Activated CD4-positive, alpha-beta T cell treated with anti-CD3 and anti-CD28 coated beads for 36 hours (primary cell): ENCODE data around the gene TTC7B. TPM values are rescaled to one million over a fixed set of nuclear protein-coding genes. Genes with fewer than 3 reads are reported as not detected.
A peak's percentile ranks its signal among the peaks of the same experiment; 100 is the strongest.
"Not testable (repeated sequence)": the region's sequence is repeated elsewhere in the genome, so short reads cannot be mapped to it uniquely, and the experiment has no call there.

Experiments
- ATAC-seq: fragments of 200-7000 bp; cut with Tn5 transposase; one replicate; pipeline ENCODE4 v1.10.0; 2021; ENCODE audit warnings: mild to moderate bottlenecking, moderate library complexity
- CTCF ChIA-PET: fragments of 350-600 bp; sonication (Branson Sonifier 250); formaldehyde crosslinking; loops from one replicate; lab custom pipeline; 2021; ENCODE audit warnings: antibody characterized with exemption; lab: Charles Lee
- POLR2A ChIA-PET: fragments of 350-600 bp; sonication (Branson Sonifier 250); formaldehyde crosslinking; loops from one replicate; lab custom pipeline; 2021; ENCODE audit warnings: antibody characterized with exemption, inconsistent platforms; lab: Charles Lee
- DNase-seq: peaks from one replicate; pipeline ENCODE4 v3.0.0-alpha.2; 2020
- H3K27ac Mint-ChIP-seq: one replicate; pipeline ENCODE4 v1.8.0; 2021; ENCODE audit warnings: mixed read lengths
- H3K27me3 Mint-ChIP-seq: one replicate; pipeline ENCODE4 v1.8.0; 2021; ENCODE audit warnings: mixed read lengths
- H3K36me3 Mint-ChIP-seq: one replicate; pipeline ENCODE4 v1.8.0; 2021; ENCODE audit warnings: low read depth, mixed read lengths
- H3K4me1 Mint-ChIP-seq: one replicate; pipeline ENCODE4 v1.8.0; 2021; ENCODE audit warnings: mixed read lengths
- H3K4me3 Mint-ChIP-seq: one replicate; pipeline ENCODE4 v1.8.0; 2021; ENCODE audit warnings: mild to moderate bottlenecking, moderate library complexity, mixed read lengths
- H3K9me3 Mint-ChIP-seq: one replicate; pipeline ENCODE4 v1.8.0; 2021; ENCODE audit warnings: low read depth, mixed read lengths
- intact Hi-C, 2 experiments: fragments of 100-400 bp; cut with DNase I in 1 of 2; cut with micrococcal nuclease in 1 of 2; formaldehyde crosslinking; loops; one replicate each; pipeline versions ENCODE4 v1.14.2 to v1.15.1; 2022 to 2024; cut with DNase I, micrococcal nuclease
- total RNA-seq, 2 experiments: library from RNA; stranded (reverse); gene quantifications; one replicate each; pipeline ENCODE4 v1.2.3, GENCODE V29; 2021

Gene TTC7B
- total RNA-seq, 2 experiments from 2014 or later = 5.8 to 8.2 TPM

DNA sequence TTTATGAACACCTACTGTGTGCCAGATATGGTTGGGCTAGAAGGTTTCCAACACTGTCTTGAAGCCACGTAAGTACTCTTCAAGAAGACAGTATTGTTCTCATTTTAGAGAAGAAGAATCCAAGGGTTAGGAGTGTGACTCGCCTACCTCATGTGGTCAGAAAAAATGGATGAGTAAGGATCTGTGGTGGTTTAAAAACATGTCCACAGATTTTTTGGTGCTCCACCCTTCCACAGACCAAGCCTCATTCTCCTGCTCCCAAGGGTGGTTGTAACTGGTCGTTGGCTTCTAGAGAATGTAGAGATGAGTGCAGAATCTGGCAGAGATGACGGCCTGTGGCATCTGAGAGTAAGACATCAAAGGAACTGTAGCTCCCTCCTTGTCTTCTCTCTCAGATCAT lies 30.3 kb upstream of the TTC7B start:
- DNase-seq (no peak), ATAC-seq (no peak)
- no peaks in the 10 kb centered on the region for H3K27me3 Mint-ChIP-seq
- no peak overlapping the region for H3K27ac Mint-ChIP-seq
- ChIA-PET POLR2A (no interaction called here), CTCF (interaction anchor here (0.7 to 0.9 kb wide), 2 partner anchors 98 to 365 kb away, joined by 3 read pairs; no protein-coding TSS in a partner anchor)
- no peaks in the 10 kb centered on the region for H3K36me3 Mint-ChIP-seq
- H3K9me3 Mint-ChIP-seq = no peaks in the 10 kb centered on the region
- intact Hi-C loops = no loop called here
- H3K4me3 Mint-ChIP-seq = no peak overlapping the region
- H3K4me1 Mint-ChIP-seq = peaks cover 5% of the 10 kb centered on the region

DNA sequence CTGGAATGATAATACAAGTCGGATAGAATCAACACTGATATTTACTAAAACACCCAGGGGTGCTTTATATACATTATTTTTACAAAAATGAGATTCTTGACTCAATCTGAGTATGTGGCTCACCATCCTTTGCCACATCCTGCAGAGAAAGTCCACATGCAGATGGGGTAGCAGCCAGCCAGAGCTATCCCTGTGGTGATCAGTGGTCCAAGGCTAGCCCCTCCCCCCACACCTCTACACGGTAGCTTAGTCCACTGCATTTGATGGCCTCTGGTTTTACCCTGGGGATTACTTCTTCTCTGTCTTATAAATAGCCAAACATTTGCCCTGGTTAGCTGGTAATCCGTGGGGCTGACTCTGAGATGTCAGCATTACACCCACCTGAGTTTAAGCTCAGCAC lies 28.1 kb upstream of the TTC7B start:
- CTCF ChIA-PET = no interaction called here
- Mint-ChIP-seq H3K27ac (no peak overlapping the region), H3K27me3 (no peaks in the 10 kb centered on the region), H3K4me1 (peaks cover 5% of the 10 kb centered on the region), H3K4me3 (no peak overlapping the region), H3K36me3 (no peaks in the 10 kb centered on the region), H3K9me3 (no peaks in the 10 kb centered on the region)
- intact Hi-C loops = no loop called here
- DNase-seq (no peak), ATAC-seq (no peak)
- POLR2A ChIA-PET = no interaction called here

DNA sequence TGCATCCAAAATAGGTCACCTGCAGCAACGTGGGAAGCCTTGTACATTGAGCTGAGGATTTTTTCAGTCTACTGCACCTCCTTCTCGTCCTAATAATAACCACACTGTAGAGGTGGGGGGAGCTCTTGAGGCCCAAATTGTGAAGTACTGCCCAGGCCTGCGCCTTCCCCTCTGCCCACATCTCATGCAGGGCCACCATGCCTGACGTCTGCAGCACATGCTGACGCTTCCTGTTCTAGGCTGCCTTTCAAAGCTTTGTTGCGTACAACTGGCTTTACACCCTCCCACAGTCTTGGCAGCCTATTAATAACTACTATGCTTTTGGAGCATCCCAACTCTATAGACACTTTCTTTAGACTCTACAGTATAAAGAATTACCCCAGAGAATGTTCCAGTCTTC lies 26.5 kb upstream of the TTC7B start:
- ATAC-seq (no peak), DNase-seq (no peak)
- CTCF ChIA-PET = interaction anchor here (1.5 kb wide), 1 partner anchor 83 kb away, joined by 5 read pairs; no protein-coding TSS in a partner anchor
- H3K27me3 Mint-ChIP-seq = no peaks in the 10 kb centered on the region
- H3K27ac Mint-ChIP-seq = no peak overlapping the region
- POLR2A ChIA-PET = no interaction called here
- intact Hi-C loops = no loop called here
- H3K4me3 Mint-ChIP-seq = no peak overlapping the region
- no peaks in the 10 kb centered on the region for H3K9me3 Mint-ChIP-seq
- H3K4me1 Mint-ChIP-seq = peaks cover 5% of the 10 kb centered on the region
- H3K36me3 Mint-ChIP-seq = no peaks in the 10 kb centered on the region

DNA sequence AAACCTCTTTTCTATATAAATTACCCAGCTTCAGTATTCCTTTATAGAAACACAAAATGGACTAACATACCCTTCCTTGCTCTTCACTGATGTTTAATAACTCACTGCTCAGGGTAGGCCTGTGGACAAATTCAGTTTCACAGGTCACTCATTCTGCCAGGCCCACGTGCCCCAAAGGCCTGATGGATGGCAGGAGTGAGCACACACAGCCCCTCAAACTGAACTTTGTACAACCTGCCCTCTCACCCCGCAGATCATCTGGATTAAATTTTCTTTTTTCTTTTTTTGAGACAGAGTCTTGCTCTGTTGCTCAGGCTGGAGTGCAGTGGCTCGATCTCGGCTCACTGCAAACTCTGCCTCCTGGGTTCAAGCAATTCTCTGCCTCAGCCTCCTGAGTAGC lies 24.4 kb upstream of the TTC7B start:
- ATAC-seq, intact Hi-C loops, H3K36me3 Mint-ChIP-seq, DNase-seq, H3K27me3 Mint-ChIP-seq, POLR2A ChIA-PET, CTCF ChIA-PET, H3K27ac Mint-ChIP-seq, H3K4me3 Mint-ChIP-seq, H3K9me3 Mint-ChIP-seq: not testable (repeated sequence)
- H3K4me1 Mint-ChIP-seq = peaks cover 16% of the 10 kb centered on the region

DNA sequence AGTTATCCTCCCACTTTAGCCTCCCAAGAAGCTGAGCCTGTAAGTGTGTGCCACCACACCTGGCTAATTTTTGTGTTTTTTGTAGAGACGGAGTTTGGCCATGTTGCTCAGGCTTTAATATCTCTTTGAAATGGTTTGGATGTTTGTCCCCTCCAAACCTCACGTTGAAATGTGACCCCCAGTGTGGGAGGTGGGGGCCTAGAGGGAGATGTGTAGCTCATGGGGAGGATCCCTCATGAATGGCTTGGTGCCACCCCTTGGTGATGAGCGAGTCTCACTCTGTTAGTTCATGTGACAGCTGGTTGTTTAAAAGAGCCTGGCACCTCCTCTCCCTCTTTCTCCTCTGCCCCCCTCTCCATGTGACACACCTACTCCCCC lies 23.6 kb upstream of the TTC7B start:
- intact Hi-C loops = no loop called here
- Mint-ChIP-seq H3K27me3 (no peaks in the 10 kb centered on the region), H3K9me3 (no peaks in the 10 kb centered on the region), H3K36me3 (no peaks in the 10 kb centered on the region), H3K4me3 (no peak overlapping the region), H3K27ac (no peak overlapping the region), H3K4me1 (peaks cover 18% of the 10 kb centered on the region)
- DNase-seq (no peak), ATAC-seq (no peak)
- POLR2A ChIA-PET = no interaction called here
- CTCF ChIA-PET = no interaction called here

DNA sequence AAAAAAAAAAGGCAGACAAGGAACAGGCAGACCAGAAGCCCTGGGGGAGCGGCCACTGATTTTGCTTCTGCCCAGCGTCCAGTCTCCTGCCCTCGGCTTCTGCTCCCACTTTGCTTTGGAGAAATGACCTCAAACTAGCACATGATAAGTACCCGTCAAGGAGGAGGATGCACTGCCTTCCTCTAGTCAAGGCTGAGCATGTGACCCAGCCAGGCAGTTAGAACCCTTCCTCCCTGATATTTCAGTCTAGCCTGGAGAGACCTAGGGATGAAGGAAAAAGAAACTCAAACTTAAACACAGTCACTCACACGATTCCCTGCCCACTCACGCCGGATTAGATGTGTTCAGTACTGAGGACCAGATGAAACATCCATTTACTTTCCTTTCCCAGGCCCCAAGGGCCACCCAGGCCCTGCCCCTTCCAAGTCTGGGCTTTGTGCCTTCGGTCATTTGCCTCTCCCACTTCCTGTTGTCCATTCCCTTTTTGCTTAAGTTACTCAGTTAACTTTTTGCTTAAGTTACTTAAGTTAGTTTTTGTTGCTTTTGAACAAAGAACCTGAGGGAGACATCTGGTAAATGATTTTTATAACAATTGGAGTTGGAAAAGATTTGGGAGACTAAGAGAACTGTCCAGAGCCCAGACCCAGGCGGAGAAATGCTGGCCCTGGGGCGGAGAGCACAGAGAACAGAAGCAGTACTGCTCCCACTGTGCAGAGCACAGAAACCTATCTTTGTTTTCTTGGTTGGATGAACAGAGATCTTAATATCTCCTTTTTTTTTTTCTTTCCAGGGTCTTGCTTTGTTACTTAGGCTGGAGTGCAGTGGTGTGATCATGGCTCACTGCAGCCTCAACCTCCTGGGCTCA lies 23.0 kb upstream of the TTC7B start:
- Mint-ChIP-seq H3K9me3 (no peaks in the 10 kb centered on the region), H3K4me1 (peaks cover 18% of the 10 kb centered on the region), H3K27ac (no peak overlapping the region), H3K36me3 (no peaks in the 10 kb centered on the region), H3K4me3 (no peak overlapping the region), H3K27me3 (no peaks in the 10 kb centered on the region)
- DNase-seq (no peak), ATAC-seq (no peak)
- ChIA-PET POLR2A (no interaction called here), CTCF (no interaction called here)
- intact Hi-C loops = no loop called here

DNA sequence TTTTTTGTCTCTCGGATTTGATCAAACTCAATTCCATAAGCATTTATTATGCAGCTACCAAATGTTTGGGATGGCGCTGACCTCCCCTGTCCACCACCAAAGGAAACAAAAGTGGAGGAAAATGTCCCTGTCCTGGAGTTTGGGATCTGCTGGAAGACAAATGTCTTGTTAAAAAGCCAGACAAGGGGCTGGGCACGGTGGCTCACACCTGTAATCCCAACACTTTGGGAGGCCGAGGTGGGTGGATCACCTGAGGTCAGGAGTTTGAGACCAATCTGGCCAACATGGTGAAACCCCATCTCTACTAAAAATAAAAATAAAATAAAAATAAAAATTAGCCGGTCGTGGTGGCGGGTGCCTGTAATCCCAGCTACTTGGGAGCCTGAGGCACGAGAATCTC lies 22.3 kb upstream of the TTC7B start:
- H3K9me3 Mint-ChIP-seq, H3K4me3 Mint-ChIP-seq, POLR2A ChIA-PET: not testable (repeated sequence)

DNA sequence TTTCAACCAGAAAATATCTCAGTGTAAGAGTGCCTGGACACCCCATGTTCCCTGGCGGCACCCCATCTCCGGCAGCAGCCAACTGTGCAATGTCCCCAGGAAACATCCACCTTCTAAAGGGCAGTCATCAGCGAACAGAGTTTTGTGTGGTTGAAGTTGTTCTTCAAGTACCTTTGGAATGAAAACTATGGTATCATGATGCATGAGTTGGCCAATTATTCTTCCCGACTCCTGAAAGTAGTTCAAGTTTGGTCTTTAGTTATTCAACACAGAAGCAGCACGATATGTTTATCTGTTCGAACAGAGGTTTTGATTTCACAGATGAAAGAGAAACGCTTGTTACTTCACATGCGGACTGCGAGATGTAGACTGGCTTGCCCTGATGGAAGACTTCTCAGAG lies 21.1 kb upstream of the TTC7B start:
- Mint-ChIP-seq H3K4me1 (peaks cover 14% of the 10 kb centered on the region), H3K4me3 (no peak overlapping the region), H3K27ac (no peak overlapping the region), H3K36me3 (no peaks in the 10 kb centered on the region), H3K9me3 (no peaks in the 10 kb centered on the region), H3K27me3 (no peaks in the 10 kb centered on the region)
- ChIA-PET POLR2A (no interaction called here), CTCF (no interaction called here)
- no peak for DNase-seq
- no peak for ATAC-seq
- intact Hi-C loops = no loop called here

More for the DNA sequence above, 22.3 kb upstream of the TTC7B start:
- intact Hi-C loops, DNase-seq, H3K27me3 Mint-ChIP-seq, CTCF ChIA-PET, H3K36me3 Mint-ChIP-seq, ATAC-seq, H3K27ac Mint-ChIP-seq: not testable (repeated sequence)
- H3K4me1 Mint-ChIP-seq = peaks cover 18% of the 10 kb centered on the region

DNA sequence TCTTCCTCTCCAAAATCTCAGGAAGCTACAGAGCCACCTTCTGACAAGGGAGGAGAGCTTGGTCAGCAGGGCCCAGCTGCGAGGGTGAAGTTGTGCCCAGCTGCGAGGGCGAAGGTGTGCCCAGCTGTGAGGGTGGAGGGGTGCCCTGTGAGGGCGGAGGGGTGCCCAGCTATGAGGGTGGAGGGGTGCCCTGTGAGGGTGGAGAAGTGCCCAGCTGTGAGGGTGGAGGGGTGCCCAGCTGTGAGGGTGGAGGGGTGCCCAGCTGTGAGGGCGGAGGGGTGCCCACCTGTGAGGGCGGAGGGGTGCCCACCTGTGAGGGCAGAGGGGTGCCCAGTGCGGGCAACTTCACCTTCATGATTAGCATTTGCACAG lies 20.4 kb upstream of the TTC7B start:
- intact Hi-C loops = no loop called here
- Mint-ChIP-seq H3K36me3 (no peaks in the 10 kb centered on the region), H3K4me1 (peaks cover 14% of the 10 kb centered on the region), H3K4me3 (no peak overlapping the region), H3K27ac (no peak overlapping the region), H3K27me3 (no peaks in the 10 kb centered on the region), H3K9me3 (no peaks in the 10 kb centered on the region)
- ATAC-seq = peak; percentile 23
- CTCF ChIA-PET = interaction anchor here (0.6 kb wide), 1 partner anchor 340 kb away, joined by 3 read pairs; no protein-coding TSS in a partner anchor
- POLR2A ChIA-PET = interaction anchor here (0.6 kb wide), 1 partner anchor 535 kb away, joined by 4 read pairs; no protein-coding TSS in a partner anchor
- no peak for DNase-seq

DNA sequence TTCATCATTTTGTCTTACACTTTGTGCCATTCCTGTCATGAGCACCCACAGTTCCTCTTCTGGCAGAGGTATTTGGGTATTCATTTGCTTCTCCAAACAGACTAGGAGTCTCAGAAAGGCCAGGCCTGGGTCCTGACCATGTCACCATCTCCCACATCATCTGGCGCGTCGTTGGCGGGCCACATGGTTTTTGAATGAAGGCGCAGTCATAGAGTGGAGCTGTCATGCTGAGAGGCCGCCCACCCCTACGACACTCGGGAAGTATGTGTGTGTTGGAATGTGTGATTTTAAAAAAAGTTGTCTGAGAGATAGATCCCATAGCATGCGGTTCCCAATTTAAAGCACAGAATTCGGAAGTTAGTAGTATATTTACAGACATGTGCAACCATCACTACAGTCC lies 15.6 kb upstream of the TTC7B start:
- Mint-ChIP-seq H3K36me3 (no peaks in the 10 kb centered on the region), H3K27ac (no peak overlapping the region), H3K4me3 (no peak overlapping the region), H3K9me3 (no peaks in the 10 kb centered on the region), H3K4me1 (peaks cover 32% of the 10 kb centered on the region), H3K27me3 (no peaks in the 10 kb centered on the region)
- intact Hi-C loops = no loop called here
- CTCF ChIA-PET = interaction anchor here (0.6 kb wide), 1 partner anchor 383 kb away, joined by 3 read pairs; no protein-coding TSS in a partner anchor
- no peak for DNase-seq
- POLR2A ChIA-PET = no interaction called here
- ATAC-seq = no peak

DNA sequence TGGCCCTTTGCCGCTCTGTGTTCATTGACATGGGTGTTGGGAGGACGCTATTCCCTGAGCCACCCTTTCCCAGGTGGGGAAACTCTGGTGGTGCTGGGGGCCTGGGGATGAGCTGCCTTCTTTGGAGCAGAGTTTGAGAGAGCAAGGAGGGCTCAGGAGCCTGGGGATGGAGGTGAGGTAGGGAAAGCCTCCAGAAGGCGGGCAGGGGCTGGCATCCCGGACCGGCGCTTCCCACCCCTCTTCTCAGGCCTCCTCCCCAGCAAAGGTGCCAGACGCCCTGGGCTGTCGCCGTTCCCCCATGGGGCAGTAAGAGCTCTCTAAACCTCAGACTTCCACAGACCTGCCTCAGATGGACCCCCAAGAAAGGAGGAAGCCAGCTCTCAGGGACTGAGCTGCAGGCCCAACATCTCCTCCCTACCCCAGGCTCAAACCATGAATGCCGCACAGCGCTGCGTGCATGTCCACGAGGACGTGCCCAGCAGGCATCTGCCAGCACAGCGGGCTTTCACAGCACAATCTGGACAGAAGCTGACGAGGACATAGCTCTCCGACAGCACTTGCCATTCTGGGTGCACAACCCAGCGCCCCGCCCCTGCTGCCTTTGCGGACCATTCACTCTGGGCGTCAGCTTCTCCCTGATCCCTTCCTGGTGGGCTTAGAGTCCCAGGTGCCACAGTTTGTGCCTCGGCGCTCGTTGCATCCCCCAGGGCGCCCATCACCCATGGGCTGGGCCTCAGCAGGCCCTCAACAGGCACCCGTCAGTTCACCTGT lies 14.9 kb upstream of the TTC7B start:
- POLR2A ChIA-PET = interaction anchor here (0.7 kb wide), 1 partner anchor 68 kb away, joined by 3 read pairs; no protein-coding TSS in a partner anchor
- Mint-ChIP-seq H3K36me3 (no peaks in the 10 kb centered on the region), H3K4me3 (no peak overlapping the region), H3K9me3 (no peaks in the 10 kb centered on the region), H3K27ac (no peak overlapping the region), H3K27me3 (no peaks in the 10 kb centered on the region), H3K4me1 (peaks cover 27% of the 10 kb centered on the region)
- CTCF ChIA-PET = interaction anchor here (0.6 kb wide), 1 partner anchor 383 kb away, joined by 3 read pairs; no protein-coding TSS in a partner anchor
- ATAC-seq = no peak
- intact Hi-C loops = no loop called here
- DNase-seq = no peak
